Stimulated activated CD8-positive, alpha-beta memory T cell treated with anti-CD3 and anti-CD28 coated beads, Interleukin-2, amount 100 ng/mL, for 1 hour (primary cell): Measurements from ENCODE around the gene EXOSC5.
"Not testable (repeated sequence)": the region's sequence is repeated elsewhere in the genome, so short reads cannot be mapped to it uniquely, and the experiment has no call there.

Source experiments
- DNase-seq, 2 donors: peaks; one replicate each; pipeline ENCODE4 v3.0.0-alpha.2; 2020; ENCODE audit warnings: low read depth in 2 of 2

Gene EXOSC5

GRCh38 chr19:41397086-41398049, at the start of gene EXOSC5, which contains the start of gene BCKDHA:
Gene EXOSC5, minus strand, starts transcription at chr19:41397359. Its CDS starts 31 bp downstream, at chr19:41397328.
Gene BCKDHA, plus strand, starts transcription at chr19:41397818. Its CDS starts 10 bp downstream, at chr19:41397828.
- peak; percentile 95 to 98 for DNase-seq

DNA sequence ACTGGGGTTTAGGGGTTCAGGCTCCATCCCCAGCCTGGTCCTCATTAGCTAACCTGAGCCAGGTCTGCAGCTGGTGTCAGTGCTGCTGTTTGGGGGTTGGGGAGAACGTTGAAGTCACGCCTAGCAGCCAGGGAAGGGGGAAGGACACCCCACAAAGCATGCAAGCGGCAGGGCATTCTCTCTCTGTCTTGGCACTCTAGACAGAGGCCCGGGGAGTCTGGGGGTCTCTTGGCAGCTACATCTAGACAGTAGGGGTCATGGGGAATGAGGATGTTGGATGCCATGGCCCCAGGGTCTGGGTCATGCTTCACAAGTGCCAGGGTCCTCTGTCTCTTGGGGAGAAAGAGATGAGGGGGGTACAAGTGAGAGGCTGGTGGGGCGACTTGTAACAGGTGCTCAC, 48.4 kb upstream of the EXOSC5 start:
- DNase-seq, result no peak

GRCh38 chr19:41443813-41444455, 46.8 kb upstream of the EXOSC5 start:
- no peak for DNase-seq

- DNase-seq, result no peak
These were observed 45.6 kb upstream of the EXOSC5 start, which contains the start of gene ERICH4 for GRCh38 chr19:41442473-41443355. Gene ERICH4, plus strand, starts transcription at chr19:41443156. Its CDS starts 14 bp downstream, at chr19:41443170.

DNA sequence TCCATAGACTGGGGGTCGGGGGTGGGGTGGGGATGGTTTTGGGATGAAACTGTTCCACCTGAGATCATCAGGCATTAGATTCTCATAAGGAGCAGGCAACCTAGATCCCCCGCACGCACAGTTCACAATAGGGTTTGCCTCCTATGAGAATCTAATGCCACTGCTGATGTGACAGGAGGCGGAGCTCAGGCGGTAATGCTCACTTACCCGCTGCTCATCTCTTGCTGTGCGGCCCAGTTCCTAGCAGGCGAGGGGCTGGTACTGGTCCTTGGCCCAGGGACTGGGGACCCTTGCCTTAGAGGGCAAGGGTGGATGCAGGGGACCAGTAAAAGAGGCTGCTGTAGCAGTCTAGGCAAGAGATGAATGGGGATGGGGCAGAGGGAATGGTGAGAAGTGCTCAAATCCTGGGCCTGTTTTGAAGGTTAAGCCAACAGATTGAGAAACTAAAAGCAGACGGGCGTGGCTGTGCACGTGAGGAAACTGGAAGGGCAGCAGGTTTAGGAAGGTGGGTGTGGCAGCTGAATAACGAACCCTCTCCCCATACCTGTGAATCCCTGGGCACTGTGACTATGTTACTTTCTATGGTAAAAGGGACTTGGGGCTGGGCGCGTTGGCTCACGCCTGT, 44.3 kb upstream of the EXOSC5 start:
- DNase-seq, result no peak

DNA sequence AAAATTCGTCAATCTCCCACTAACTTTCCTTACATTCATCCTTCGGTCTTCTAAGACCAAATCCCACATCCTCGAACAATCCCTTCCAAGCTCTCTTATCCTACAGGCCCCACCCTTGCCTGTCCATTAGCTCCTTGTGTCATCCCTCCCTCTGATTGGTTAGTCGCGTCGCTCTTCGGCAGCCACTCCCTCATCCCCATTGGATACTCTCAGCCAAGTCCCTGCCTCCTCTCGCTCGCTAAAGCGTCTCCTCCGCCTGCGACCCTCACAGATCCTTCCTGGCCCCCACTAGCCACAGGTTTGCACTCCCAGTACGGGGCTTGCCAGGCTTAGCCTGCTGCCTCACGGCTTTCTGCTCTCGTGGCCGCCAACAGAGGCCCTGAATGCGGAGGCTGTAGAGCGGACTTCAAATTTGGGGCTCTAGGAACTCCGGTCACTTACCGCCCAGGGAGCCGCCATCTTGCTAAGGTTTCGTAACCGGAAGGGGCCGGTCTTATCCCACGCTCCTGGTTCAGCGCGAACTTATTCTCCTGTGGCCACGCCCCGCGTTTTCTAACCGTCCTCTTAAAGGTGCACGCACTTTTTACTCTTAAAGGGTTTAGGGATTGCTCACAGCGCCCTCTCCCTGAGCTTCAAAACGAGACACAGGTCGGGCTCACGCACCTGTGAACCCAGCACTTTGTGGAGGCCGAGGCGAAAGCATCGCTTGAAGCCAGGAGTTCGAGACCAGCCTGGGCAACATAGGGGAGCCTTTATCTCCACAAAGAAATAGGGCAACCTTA, 42.5 kb upstream of the EXOSC5 start, which contains the start of gene DMAC2:
Gene DMAC2, minus strand, starts transcription at position 472 of the 782 bp plus-strand sequence. Its CDS starts 13 bp downstream, at position 459.
- peak; percentile 85 to 91 for DNase-seq

- DNase-seq, result no peak
These were observed 40.9 kb upstream of the EXOSC5 start for GRCh38 chr19:41437944-41438574.

DNA sequence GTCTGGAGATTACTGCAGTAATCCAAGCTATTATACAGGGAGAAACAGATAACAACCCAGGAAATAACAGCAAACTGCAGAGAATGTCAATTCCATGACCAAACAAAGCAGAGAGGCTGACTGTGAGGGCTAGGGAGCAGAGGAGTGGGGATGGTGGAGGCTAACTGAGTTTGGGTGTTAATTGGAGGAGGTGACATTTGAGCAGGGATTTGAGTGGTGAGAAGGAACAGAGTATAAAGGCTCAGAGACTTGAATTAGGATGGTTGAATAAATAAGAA, 39.5 kb upstream of the EXOSC5 start:
- DNase-seq, result no peak

DNA sequence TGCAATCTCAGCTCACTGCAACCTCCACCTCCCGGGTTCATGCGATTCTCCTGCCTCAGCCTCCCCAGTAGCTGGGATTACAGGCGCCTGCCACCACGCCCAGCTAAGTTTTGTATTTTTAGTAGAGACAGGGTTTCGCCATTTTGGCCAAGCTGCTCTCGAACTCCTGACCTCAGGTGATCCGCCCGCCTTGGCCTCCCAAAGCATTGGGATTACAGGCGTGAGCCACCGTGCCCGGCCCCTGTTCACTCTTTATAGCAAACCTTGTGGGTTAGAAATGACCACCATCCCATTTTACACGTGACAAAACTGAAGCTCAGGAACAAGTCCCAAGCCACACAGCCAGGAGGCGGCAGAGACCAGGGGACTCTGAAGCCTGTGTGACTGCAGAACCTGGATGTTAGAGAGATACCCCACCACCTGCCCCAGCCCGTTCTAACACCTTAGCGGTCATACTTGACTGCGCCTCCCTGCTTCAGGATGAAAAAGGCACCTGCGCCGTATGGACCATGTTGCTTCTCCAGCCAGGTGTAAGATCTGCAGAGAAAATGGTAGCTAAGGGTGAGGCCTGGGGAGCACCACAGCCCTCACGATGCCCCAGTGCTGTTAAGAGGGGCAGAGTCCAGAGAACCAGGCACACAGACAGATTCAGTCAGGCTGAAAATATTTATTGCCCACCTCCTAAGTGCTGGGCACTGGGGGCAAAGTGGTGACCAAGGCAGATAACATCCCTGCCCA, 38.9 kb upstream of the EXOSC5 start:
- DNase-seq, result no peak

DNA sequence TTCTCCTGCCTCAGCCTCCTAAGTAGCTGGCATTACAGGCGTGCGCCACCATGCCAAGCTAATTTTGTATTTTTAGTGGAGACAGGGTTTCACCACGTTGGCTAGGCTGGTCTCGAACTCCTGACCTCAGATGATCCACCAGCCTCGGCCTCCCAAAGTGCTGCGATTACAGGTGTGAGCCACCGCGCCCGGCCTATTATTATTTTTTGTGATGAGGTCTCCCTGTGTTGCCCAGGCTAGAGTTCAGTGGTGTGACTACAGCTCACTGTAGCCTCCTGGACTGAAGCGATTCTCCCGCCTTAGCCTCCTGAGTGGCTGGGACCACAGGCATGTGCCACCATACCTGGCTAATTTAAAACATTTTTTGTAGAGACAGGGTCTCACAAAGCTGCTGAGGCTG, 38.2 kb upstream of the EXOSC5 start:
- DNase-seq, result not testable (repeated sequence)

DNA sequence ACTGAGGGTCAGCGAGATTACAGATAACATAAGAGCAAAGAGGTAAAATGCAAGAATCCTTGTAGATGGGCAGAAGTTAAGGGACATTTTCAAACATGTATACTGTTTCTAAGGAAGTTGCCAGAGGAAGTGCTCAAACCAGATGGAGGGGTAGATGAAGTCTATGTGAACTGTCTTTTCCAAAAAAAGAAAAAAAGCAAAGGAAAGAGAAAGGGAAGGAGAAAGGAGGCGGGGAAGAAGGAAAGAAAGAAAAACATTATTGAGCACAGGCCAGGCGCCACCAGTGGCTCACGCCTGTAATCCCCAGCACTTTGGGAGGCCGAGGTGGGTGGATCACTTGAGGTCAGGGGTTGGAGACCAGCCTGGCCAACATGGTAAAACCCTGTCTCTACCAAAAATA, 37.3 kb upstream of the EXOSC5 start:
- DNase-seq, result no peak

- DNase-seq, result no peak
These were observed 36.0 kb upstream of the EXOSC5 start for GRCh38 chr19:41433171-41433570.

DNA sequence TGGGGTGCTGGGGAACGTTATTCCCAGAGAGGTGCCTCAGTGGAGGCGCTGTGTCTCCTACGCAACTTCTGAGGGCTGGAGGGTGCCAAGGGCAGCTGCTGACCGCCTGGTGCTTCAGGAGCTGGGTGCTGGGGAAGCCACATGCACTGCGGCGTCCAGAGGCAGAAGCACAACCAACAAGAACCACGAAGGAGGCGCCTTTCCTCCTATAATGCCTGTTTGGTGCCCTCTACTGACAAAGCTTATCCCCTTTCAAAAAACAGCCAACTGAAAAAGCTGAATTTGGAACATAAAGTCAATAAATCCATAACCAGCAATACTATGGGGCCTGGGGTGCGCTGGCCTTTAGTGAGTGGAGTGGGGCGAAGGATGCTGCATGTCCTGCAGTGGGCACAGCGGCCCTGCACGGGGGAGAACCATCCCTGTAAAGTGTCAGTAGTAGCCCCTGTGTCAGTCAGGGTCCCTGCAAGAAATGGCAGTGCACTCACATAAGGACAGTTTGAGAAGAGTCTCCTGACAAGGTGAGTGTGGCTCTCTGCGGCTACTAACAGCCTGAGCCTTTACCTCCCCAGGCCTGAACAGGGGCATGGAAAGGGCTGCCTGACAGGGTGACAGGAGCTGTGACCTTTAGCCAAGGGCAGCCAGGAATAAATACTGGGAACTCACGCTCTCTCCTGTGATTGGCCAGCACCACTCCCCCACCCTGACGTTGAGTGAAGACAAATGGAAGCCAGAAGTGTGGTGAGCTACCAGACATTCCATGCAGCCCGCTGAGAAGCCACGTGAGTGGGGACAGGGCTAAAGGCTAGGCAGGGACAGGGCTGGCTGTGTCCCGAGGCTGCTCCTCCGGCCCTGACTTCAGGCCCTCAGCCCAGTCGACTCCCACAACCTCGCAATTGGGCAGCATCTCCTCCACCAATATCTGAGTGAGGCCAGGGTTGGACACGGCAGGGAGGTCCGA, 34.5 kb upstream of the EXOSC5 start:
- no peak for DNase-seq

DNA sequence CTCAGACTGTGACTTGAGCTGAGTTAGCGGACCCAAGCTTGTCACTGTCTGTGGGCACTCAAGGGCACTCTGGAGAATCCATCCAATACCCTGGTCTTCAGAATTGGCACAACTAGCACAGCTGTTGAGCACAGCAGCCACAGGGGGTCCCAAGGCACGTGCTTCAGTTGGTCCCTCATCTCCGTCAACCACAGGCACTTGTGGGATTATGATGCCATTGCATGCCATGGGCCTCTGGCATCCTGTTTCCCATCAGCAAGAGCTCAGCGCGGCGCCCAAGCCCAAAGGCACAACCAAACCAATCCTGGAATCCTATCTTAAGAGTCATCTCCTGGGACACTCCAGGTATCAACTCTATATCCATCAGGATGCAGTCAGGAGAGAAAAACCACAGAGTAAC, 33.8 kb upstream of the EXOSC5 start:
- DNase-seq, result no peak

DNA sequence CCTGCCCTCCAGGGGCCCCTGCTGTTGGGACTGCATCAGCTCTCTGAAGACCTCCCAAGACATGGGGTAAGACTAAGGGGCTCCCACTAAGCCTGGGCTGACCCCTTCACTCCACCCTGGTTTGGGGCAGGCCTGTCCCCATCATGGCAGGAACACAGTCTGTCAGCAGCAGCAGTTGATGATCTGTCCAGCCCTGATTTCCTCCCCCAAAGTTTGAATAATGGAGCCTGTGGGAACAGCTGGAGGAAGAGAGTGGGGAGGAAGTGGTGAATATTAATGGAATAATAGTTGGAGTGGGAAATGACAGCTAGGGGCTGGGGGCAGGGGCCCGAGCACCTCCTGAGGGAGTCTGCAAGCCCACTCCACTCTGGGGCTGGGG, 31.3 kb upstream of the EXOSC5 start:
- no peak for DNase-seq

GRCh38 chr19:41427647-41428480, 30.7 kb upstream of the EXOSC5 start:
- peak in 1 of 2 donors; percentile 16 for DNase-seq

DNA sequence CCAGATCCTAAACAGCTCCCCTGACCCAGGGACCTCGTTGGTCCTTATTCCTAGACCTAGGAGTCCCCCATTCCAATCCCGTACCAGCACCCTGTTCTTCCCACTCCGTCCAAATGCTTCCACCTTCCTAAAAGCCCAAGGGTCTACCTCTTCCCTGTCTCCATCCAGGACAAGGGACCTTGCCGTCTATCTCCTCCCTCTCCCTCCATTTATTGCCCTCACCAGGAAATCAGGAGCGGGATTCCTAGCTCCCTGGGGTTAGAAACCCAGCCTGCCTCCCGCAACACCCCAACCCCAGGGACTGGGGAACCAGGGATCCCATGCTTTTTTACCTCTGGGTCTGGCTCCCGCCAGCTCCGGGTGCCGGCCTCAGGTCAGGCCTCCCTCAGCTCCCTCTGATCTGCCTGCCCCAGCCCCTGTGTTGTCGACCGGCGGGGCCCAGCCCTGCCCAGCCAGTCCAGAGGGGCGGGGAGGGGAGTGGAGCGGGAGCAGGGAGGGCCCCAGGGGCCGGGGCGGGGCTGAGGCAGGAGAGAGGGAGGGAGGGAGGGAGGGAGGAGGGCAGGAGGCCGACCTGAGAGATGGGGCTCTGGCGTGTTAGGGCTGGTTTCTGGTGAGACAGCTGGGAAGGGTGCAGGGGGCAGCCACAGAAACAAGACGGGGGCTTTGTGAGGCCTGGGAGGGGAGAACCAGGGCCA, 29.9 kb upstream of the EXOSC5 start, which contains the start of gene B3GNT8:
Gene B3GNT8, minus strand, starts transcription at position 423 of the 695 bp plus-strand sequence. CDS start 596 bp downstream, outside the sequence.
- no peak for DNase-seq
